DMS79 (cell line): ENCODE data around the gene PLB1.

Experiments
- DNase-seq: peaks from one replicate; lab custom pipeline; 2025; lab: John Stamatoyannopoulos, UW

PLB1 gene

DNA sequence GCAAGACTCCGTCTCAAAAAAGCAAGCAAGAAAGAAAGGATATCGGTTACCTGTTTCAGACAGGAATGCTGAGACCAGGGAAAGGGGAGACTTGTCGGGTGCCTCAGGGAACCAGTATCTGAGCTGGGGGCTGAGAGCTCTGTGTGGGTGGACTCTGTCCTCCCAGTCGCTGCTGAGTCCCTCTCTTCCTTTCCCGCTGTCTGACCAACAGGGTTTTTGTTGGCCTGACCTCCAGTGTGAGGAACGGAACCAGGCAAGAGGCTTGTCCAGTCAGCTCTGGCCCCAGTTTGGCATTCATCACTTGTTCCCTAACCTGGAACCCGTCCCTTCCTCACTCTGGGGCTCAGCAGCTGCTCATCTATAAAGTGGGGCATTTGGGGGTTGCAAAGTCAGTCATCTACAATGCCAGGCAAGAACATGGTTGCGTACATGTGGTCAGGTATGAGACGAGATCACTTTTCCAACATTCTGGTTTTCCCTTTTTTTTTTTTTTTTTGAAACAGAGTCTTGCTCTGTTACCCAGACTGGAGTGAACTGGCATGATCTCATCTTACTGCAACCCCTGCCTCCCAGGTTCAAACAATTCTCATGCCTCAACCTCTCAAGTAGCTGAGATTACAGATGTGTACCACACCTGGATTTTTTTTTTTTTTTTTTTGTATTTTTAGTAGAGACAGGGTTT is 116.4 kb downstream of the PLB1 start:
- DNase-seq: no peak

DNA sequence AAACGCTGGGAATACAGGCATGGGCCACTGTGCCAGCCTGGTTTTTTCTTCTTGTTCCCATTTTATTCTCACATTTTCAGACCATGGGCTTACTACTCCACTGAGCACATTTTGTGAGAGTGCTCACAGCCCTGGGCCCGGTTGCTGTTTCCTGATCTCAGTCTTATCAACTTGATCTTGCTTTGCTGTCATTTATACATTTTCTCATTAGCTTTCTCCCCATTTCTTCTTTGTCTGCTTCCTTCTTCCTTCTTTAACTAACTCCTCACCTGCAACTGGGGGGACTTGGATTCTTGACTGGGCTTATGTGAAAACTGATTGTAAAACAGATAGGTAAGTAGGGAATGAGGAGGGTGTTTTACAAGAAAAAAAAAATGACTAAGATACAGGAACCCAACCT is 117.3 kb downstream of the PLB1 start:
- DNase-seq: no peak

DNA sequence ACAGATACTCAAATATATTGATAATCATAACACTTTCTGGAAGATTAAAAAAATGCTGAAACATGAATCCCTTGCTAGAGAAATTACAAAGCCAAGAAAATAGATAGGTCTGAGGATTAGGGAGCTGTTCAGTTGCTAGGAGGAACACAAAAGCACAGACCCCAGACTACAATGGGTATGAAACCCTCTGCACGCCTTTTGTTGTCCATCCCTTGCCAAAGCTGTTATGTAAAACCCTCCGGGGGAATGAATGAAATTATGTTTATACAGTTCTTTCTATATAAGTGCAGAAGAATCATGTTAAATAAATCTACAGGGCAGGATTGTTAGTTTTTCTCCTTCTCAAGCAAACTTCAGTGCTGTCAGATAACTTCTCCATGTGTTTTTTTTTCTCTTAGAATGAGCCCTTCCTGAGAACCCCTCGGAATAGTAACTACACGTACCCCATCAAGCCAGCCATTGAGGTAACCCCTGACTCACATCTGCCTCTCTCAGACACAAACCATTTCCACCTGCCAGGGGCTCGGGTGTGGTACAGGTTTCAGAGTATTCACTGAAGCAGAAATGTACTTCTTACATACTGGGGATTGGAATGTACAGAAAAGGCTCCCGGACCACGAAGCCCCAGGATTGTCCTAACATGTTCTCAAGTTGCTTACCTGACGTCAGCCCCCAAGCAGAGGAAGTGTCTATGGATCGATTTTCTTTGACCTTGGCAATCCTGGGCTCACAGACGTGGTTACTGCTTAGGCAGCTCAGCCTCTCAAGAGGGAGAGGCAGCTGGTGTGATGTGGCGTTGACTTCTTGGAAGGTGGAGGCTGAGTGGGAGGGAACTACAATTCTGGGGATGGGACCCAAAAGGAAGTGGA is 118.0 kb downstream of the PLB1 start:
- peak; percentile 93 for DNase-seq

GRCh38 chr2:28615706-28616105 is 119.8 kb downstream of the PLB1 start:
- peak; percentile 61 for DNase-seq

DNA sequence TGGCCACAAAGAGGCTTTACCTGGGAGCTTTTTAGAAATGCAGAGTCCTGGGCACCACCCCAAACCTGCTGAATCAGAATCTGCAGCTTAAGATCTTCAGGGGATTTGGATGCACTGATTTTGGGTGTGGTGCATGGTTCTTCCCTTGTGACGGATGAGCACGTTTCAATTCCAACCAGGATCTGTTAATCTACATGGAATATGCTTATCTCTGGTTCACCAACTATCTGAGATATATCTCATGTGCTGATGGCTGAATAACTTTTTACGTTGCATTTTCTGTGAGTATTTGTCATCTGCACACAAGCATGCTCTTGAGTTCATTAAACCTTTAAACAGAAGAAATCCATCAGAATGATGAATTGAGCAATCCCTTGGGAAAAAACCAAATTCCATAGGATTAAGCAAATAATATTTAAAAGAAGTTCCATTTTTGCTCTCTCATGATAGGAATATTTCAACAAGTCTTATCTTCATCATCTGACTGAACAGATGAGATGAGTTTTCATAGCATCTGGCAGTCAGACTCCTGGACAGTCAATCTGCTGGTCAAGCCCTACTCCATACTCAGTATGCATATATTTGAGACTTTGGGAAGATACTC is 120.6 kb downstream of the PLB1 start:
- DNase-seq: no peak

DNA sequence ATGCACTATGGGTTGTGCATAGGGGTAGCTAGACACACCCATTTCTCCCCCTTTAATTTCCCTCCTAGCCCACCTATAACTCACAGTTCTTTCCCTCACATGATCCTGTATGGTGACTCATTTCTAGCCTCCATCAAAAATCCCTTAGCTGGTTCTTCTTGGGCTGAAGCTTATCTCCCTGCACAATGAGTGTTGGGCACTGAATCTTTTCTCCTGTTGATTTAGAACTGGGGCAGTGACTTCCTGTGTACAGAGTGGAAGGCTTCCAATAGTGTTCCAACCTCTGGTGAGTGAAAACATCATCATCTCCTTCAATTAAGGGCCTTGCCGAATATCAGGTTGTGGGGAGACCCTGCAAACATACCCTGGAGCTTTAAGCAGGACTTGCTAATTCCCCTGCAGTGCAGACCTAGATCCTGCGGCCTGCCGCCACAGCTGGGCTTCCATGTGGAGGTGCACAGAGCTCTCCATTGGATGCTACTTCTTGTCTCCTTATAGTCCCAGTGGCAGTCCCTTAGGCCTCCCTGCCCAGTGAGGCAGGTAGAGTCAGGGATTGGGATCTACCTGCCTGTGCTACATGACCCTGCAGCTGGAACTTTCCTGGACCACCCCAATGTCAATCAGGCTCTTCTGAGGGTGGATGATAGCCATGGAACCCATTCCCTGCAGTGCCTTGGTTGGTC is 121.8 kb downstream of the PLB1 start:
- DNase-seq: no peak

GRCh38 chr2:28618221-28619141 is 122.6 kb downstream of the PLB1 start:
- no peak for DNase-seq

DNA sequence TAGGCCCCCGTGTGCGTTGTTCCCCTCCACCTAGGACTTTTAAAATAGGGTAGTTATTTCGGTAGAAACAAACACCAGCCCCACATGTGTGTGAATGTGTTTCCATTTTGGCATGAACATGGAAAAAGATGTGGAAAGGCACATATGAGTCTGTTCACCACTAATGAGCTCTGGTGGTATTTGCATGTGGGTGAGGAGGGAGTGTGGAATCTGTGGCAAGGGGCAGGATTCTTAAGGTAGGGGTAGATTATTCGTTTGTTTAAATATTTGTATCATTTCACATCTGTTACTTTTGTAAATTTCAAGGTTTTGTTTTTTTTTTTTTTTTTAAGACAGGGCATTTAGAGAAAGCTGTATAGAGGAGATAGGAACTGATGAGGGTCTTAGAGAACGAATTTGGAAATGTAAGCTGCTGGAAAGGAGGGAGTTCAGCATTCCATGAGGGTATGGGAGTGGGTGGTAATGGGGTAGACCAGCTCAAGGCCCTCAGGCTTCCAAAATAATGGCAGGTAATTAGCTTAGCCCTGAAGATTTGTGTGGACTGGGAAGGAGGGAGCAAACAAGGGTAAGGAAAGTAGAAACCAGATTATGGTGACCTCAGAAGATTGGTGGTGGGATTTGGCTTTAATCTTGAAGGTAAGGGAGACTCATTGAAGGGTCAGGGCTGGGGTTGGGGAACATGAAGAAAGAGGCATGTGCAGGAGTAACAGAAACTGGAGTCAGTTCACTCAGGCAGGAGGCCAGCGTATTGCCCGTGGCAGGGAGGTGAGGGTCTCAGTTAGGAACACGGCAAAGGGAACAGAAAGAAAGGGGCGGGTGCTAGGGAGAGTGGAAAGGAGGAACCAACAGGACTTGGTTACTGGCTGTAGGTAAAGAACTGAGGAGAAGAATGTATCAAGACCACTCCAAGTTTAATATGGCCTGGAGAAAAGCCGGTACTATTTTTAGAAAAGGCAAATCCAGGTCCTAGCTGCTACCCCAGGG is 123.6 kb downstream of the PLB1 start:
- DNase-seq: no peak

- DNase-seq: no peak
Observed at GRCh38 chr2:28620291-28620793, 124.5 kb downstream of the PLB1 start.

DNA sequence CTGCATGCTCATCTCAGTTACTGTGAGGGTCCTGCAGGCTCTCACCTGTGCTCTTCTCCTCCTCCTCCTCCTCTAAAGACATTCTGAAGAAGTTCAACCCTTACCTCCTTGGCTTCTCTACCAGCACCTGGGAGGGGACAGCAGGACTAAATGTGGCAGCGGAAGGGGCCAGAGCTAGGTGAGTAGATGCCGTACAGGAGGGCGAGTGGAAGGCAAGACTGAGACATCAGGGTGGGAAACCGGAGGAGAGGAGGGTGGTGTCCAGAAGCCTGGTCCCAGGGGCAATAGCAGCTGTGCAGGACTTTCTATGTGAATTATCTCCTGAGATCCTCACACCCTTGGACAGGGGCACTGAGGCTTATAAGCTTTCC is 124.9 kb downstream of the PLB1 start:
- no peak for DNase-seq

DNA sequence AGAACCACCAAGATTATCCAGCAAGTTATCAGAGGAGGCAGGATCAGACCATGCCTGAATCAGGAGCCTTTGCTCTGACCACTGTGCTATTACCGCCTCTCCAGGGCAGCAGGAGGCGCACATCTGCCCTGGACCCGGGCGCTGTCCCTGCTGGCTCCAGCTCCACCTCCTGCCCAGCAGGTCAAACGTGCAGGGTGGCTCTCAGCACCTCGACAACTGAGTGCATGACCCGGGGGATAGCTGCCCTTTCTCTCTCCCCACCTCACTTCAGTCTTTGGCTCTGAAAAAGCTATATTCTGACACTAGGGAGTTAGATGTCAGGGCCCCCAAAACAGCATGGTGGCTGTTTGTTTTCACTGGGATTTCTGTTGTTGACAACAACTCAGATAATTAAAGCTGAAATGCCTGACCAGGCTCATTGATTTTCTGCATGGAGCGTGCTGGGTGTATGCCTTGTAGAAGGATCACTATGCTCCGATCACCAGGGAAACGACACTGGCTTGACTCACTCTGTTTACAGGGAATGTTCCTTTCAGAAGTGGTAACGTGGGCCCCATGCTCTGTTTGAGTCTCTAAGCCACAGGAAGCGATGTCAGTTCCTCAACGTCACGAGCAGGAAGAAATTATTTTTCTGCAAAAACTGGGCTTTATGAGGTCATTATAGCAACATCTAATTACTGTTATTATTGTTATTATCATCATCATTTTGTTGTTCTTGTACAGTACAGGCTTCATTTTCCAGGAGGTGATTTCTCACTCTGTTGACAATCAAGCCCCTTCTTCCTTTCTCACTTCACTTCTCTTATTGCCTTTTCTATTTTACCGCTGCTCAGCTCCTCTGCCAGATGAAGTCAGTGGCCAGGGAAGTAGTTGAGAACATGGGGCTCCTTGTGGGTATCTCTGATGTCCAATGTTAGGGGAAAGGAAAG is 125.6 kb downstream of the PLB1 start:
- DNase-seq: peak; percentile 62

- no peak for DNase-seq
Observed at GRCh38 chr2:28622101-28622499, 126.2 kb downstream of the PLB1 start.

DNA sequence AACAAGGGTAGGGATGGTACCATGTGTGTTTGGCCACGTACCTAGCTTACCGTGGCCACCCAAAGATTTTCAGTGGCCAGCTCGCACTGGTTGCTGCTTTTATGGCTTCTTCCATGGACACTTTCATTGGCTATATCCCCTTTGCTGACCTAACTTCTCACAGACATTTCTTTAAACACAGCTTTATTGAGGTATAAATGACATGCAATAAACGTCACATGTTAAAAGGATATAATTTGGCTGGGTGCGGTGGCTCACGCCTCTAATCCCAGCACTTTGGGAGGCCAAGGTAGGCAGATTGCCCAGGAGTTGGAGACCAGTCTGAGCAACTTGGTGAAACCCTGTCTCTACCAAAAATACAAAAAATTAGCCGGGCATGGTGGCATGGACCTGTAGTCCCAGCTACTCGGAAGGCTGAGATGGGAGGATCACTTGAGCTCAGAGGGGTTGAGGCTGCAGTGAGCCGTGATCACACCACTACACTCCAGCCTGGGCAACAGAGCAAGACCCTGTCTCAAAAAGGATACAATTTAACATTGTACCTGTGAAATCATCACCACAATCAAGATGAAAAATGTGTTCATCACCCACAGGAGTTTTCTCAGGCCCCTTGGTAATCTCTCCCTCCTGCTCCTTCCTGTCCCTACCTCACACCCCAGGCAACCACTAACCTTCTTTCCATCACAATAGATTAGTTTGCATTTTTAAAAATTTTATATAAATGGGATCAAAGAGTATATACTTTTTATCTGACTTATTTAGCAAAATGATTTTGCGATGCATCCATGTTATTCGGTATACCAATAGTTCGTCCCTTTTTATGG is 127.9 kb downstream of the PLB1 start:
- DNase-seq: no peak

DNA sequence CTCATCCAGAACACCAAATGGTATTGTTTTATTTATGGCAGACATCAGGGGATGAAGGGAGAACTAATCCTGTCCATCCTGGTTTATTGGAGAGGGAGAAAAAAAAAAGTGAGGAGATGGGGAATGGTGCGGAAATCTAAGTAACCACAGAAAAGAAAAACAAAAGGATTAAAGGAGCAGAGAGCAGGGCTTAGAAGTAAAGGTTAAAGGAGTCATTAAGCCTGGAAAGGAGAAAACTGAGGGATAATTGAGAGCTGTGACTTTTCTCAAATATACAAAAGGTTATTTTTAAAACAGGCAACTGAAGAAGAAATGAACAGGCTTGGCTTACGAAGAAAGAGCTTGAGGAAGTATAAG is 128.6 kb downstream of the PLB1 start:
- no peak for DNase-seq

- DNase-seq: no peak
Observed at GRCh38 chr2:28624793-28625701, 129.2 kb downstream of the PLB1 start.

GRCh38 chr2:28626376-28626775 is 130.5 kb downstream of the PLB1 start:
- no peak for DNase-seq

DNA sequence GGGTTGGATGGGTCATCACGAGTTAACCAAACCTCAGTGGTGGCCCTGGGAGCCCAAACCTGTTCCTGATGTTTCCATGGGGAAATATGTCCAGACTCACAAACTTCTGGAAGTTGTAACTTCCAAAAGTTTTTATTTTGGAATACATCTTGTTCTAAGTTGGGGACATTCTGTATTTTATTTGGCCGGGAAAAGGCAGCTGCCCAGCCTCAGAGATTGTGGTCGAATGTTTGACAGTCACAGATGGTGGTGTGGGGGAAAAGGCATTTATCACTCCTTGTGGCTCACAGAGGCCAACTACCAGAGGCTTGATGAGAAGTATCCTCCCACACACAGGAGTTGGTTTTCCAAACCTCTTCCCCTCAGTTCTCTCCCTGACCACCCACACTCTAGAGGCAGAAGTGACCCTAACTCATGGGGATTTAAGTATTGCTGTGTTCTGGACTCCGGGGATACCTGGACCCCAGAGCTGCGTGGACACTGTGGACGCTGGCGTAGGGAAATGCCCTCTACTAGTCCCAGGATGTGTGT is 131.1 kb downstream of the PLB1 start:
- no peak for DNase-seq
